Measurements from ENCODE around the gene RECQL5.
"Not testable (repeated sequence)": the region's sequence is repeated elsewhere in the genome, so short reads cannot be mapped to it uniquely, and the experiment has no call there.

RECQL5 gene

DNA sequence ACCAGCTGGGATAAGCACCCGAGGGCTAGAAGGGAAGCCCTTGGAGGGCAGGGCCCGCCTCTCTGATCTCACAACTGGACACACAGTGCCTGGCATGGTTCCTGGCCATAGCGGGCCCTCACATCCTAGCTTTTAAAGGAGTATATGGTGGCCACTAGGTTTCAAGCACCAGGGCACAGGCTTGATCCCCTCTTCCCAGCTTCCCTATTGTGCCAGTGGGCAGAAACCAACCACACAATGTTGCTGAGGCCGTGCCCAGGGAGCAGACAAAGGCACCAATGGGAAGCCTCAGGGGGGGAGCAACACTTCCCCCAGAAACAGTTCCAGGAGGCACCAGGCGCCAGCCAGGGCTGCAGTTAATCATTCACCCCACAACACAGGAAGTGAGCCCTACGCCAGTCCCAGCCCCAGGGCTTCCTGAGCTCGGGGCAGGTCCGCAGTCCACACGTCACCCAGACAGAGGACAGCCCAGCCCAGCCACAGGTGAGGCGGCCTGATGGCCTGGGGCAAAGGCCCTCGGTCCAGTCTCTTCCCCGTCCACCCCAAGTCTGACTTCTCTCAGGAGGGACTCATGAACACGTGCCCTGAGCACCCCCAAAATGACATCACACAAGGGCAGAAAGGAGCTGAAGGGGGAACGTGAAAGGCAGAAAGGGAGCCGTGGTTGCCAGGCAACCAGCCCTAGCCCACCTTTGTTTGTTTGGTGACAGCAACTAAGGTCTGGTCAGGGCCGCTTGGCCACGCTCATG, 20.9 kb downstream of the RECQL5 start:
- FAIRE-seq: no peak

DNA sequence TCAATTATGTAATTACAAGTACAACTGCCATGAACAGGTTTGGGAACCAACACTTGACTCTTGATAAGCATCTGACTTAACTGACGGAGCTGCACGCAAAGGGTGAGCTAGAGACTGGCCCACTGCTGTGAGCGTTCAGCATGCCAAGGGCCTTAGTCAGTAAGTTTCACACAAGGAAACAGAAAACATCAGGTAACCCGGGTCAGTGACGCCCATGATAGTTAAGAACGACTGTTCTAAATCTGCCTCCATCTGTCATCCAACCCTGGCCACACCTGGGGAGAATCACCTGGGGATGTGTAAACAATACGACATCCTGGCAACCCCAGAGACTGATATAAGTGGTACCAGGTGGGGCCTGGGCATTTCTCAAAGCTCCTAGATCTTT, 21.5 kb downstream of the RECQL5 start:
- FAIRE-seq: no peak

DNA sequence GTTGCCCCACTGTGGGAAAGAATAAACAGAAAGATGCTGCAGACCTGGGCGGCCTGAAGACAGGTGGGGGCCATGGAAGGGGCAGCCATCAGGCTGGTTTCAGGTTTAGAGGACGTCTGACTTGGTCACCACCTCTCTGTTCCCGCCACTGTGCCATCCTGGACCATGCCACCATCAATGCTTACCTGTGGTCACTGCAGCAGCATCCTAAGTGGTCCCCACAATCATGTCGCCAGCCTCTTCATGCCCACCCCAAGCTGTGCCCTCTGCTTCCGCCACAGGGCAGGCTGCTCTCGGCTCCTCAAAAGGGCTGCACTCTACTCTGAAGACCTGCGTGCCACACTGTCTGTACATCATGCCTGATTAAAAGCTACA, 23.3 kb downstream of the RECQL5 start:
- FAIRE-seq: no peak

DNA sequence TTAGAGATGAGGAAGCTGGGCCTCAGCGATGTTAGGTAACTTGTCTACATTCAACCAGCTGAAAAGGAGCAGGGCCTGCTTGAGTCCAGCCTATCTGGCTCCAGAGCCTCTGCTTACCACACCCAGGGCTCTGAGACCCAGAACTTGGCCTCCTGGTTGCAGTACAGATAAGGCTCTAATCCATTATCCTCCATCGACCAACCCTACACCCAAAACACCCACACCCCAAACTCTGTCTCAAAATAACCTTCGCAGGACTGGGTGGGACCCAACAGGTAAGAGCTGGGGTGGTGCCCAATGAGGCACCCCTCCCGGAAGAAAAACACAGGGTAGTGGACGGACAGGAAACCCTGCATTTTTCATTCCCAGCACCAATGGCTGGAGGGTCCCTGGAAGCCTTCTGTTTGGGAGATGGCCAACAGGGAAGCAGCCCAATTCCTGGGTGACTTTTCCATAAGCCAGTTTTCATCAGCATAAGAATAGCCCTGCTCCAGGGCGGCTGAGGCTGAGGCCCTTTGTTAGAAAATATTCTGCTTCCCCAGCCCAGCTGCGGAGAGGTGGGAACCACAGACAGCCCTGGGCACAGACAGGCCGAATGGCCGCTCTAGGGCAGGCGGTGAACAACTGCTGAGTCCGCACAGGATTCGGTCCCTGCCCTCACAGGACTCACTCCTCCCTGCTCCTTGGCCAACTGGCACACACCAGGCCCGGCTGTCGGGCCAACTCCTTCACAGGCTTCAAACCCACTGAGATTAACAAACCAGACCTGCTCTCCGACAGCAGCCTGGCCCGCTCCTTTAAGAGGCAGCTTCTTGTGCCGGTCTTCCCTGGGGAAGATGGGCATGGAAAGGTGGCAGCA, 23.9 kb downstream of the RECQL5 start:
- FAIRE-seq: no peak

DNA sequence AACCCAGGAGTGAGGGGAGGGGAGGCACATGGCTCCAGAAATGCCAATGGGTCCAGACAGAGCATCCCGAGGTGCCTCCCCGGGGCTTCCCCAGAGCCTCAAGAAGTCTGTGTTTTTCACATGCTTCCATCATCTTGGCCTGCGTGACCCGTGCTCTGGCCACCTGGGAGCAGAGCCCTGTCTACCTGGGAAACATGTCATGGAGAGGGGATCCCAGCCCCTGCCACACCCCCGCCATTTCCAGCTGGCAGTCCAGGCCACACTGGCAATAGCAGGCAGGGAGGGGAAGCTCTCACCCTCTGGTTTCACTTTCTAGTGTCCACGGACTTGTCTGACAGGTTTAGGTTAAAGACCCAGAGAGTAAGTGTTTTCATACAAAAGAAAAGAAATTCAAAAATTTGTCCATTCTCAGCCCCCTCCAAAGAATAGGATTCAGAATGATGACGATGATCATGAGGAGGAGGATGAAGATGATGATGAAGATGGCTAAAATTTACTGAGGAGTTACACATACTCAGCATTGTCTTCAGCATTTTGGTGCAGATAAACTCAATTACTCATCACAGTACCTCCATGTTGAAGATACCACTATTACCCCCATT, 24.7 kb downstream of the RECQL5 start:
- no peak for FAIRE-seq

DNA sequence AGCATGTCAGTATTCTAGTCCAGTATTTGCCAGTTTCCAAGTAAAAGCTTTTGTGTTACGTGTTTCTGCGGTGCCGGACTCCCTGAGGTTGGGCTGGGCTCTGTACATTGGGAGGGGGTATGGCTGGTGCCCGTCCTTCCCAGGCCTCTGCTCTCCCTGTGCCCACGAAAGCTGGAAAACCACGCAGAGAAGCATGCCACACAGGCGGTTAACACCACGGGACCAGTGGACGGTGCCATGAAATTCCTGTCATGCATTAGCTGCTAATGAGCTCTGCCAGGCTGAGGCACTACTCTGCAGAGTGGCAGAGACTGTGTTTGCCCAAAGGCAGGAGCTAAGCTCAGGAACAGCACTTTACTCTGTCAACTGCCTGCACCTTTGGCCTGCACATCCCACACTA, 25.6 kb downstream of the RECQL5 start:
- no peak for FAIRE-seq

DNA sequence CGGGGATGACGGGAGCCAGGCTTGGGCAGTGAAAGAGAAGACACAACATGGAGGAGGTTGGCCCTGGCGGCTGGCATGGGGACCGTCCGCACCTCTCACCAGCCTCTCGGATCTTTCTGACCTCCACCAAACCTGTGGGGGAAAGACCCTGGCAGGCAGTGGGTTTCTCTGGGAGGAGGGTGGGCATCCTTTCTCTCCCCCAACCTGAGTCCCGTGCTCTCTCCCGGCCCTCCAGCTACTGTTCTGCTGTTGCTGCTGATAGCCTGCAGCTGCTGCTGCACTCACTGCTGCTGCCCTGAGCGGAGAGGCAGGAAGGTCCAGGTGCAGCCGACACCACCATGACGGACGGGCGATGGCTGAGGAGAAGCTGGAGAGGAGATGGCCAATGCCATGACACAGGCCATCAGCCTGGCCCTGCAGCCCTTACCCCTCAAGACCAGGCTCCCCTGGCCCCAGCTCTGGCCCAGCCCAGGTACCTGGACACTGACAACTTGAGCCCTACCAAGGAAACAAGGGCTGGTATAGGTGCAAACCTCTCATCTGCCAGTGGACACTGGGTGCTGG, 26.3 kb downstream of the RECQL5 start:
- FAIRE-seq: no peak

DNA sequence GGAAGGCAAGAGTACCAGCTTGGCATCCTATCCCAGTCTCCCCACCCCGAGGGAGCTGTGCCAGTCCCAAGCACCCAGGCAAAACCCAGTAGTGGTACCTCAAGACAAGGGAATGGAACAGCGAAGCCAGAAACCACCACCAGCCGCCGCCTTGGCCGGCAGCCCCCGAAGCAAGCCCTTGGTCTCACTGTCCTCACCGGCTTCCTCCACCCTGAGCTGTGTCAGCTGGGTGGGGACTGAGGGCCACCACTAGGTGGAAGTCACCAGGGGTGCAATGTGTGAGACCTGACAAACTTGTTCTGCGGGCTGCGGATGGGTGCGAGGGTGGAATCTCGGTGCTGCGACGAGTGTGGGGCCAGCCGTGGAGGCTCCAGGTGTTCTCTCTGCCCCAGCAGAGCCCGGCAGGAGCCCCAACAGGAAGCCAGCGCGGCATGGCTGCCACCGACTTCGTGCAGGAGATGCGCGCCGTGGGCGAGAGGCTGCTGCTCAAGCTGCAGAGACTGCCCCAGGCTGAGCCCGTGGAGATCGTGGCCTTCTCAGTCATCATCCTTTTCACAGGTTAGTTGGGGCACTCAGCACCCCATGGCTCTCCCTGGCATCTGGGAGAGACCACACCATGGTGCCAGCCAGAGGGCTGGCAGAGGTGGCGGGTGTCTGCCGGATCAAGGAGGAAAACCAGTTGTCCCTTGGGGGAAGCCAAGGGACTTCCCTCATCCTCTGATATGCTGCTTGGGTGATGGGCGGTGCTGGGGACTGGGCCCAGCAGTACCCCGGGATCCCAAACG, 27.0 kb downstream of the RECQL5 start:
- no peak for FAIRE-seq

DNA sequence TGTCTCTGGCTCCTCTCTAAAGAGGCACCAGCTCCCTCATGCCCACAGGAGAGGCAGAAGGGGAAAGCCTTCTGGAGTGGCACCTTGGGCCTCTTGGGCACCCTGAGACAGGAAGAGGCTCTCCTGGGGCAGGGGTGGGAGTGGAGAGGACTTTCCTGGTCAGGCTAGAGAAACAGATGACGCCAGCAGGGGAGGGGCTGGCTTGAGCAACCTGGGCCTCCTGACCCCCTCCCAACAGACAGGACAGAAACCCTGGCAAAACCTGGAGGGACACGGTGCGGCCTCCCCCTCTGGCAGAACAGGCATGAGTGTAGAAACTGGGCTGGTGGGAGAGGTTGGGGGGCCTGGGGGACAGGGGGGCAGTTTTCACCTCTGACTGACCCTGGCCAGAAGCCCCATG, 27.6 kb downstream of the RECQL5 start:
- no peak for FAIRE-seq

DNA sequence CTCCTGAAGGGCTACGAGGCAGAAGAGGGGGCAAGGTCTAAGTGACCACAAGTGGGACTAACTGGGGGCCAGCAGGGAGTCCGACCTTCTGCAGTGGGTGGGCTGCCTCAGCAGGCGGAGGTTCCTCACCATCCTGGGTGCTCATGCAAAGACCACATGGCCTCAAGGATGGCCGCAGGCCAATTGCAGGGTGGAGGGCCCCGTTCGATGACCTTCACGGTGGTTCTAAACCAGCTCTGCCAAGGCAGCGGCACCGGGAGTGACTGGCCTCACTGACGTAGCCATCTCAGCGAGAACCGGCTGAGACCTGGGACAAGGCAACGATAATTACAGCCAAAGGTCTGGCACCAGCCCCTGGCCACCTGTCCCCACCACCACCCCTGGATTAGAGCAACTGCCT, 28.1 kb downstream of the RECQL5 start:
- no peak for FAIRE-seq

DNA sequence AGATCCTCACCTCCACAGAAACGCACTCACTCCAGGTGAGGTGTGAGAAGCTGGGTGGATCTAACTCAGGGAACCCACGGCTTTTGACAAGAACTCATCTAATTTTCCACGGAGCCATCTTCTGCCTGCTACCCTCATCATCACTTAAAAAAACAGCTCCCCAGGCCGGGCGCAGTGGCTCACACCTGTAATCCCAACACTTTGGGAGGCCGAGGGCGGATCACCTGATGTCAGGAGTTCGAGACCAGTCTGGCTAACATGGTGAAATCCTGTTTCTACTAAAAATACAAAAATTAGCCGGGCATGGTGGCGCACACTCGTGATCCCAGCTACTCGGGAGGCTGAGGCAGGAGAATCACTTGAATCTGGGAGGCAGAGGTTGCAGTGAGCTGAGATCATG, 28.9 kb downstream of the RECQL5 start:
- not testable (repeated sequence) for FAIRE-seq

DNA sequence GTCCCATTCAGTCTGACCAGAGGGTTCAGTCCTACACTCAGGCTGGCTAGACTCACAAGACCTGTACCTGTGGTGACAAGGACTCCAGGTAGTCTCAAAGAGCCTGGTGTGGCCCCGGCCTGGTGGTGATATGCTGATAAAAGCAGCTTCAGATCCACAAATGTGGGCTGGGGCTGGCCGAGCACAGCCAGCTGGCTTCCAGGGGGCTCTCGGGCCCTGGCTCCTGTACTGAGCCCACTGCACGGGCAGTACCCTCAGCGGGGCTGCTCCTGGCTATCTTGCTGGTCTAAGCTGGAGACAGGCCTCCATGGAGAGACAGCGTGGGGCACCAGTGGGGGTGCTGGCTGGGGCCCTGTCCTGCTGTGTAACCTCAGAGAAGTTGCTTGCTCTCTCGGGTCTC, 29.4 kb downstream of the RECQL5 start:
- no peak for FAIRE-seq

DNA sequence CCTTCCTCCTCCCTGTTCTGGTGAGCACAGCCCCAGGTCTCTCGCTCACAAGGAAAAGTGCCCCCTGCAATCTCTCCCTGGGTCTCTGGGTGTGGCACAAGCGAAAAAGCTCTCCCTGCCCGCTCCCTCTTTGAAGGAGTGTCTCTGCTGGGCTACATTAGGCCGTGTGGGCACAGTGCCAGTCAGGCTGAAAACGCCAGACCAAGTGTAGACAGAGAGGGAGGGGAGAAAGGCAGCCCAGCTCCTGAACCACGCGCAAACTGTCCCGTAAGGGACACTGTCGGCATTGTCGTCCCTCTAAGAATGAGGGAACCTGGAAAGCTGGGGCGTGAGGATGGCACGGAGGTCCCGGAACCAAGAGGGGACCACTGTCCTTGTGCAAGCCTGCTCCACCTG, 29.8 kb downstream of the RECQL5 start:
- no peak for FAIRE-seq

DNA sequence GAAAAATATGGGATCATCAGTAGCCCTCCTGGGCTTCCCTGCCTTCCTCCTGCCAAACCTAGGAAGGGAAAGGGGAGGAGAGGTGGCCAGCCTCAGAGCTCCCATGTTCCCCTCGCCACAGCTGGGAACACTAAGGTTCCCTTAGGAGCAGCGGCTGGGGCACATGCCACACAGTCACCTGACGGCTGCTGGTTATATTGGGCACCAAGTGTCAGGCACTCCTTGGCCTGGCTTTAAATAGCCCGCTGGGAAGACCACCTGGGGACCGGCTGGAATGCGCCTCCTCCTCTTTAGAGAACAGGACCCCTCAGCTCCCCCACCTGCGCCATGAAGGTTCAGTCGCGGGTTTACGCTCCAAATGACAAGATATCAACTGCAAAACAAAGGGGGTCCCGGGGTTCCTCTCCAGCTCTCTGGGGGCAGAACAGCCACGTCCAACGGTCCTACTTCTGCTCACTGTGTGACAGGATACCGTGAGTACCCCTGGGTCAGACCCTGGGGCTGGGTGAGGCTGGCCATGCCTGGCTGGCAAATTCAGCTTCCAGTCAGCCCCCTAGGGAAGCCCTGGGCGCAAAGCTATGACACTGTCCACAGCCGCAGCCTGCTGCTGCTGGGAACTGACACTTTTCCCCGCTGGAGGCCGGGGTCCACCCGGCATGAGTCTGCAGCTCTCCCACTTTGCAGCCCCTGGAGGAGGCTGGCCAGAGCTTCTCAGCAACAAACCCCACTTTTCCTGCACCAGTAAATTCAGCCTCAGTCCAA, 30.4 kb downstream of the RECQL5 start:
- FAIRE-seq: no peak

DNA sequence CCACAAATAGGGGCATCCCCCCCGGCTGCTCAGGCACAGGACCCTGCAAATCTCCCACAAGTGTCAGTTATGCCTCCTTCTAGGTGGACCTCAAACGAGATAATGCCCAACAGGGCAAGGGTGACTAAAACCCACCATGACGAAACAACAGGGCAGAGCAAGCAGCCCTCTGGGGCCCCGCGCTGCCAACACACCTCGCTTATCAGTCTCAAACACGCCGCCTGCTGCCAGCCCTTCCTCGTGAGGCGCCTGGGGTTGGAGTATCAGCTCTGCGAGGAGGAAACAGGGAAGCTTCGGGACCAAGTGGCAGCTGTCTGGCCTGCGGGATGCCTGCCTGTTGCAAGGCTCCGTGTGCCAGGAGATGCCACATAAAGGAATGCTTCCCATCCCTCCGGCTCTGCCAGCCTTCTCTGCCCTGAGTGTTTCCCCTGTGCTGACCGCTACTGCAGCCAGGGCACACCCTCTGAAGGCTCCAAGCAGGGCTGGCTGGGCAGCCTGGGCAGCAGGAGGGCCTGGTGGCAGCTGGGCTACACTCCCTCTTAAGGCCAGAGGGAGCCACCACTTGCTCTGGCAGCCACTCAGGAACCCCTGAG, 31.2 kb downstream of the RECQL5 start:
- no peak for FAIRE-seq

DNA sequence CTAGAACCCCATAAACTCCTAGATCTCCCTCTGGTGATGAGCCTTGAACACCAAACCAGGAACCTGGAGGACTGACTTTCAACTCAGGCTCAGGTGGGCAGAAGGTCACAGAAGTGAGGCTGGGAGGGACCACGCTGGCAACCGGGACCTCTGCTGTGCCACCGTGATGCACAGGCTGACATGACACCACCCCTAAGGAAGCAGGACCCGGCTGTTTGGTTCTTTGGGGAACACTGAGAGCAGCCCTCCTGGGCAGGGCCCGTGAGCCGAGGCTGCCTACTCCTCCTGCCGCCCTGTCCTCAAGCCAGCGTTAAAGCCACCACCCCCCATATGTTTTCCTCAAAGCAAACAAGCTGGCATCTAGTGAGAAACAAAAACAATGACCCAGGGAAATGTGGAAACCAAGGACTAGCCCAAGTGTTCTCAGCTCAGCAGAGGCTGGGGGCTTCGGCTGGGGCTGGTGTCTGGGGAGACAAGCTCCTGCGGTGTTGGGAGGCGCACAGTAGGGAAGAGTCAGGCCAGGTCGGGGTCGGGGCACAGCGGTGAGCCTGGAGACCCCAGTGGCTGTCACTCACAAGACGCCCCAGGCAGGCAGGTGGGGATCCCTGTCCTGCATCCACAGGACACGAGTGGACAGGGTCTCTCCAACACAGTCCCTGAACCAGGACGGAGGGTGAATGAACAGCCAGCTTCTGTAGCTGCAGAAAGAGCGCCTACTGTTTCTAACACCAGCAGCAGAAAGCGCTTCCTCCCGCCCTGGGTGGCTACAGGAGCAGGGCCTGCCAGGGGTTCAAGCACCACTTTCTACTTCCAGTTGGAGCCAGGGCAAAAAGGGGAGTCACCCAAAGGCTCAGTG, 32.0 kb downstream of the RECQL5 start:
- FAIRE-seq: no peak

DNA sequence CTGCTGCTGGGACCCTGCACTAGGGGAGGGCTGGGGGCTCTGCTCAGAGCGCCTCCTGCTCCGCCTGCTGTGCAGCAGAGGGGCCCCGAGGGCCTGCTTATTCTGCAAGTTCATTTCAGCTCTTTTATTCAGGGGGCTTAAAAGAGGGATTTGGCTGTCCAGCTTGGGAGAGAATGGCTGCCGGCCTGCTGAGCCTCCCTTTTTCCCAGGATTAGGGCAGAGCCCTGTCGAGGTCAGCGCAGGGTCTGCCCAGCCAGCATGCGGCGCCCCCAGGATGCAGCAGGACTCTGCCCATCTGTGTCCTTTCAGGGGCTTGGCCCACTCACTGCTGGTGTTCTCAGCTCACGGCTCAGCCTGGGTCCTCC, 32.6 kb downstream of the RECQL5 start:
- FAIRE-seq: no peak

DNA sequence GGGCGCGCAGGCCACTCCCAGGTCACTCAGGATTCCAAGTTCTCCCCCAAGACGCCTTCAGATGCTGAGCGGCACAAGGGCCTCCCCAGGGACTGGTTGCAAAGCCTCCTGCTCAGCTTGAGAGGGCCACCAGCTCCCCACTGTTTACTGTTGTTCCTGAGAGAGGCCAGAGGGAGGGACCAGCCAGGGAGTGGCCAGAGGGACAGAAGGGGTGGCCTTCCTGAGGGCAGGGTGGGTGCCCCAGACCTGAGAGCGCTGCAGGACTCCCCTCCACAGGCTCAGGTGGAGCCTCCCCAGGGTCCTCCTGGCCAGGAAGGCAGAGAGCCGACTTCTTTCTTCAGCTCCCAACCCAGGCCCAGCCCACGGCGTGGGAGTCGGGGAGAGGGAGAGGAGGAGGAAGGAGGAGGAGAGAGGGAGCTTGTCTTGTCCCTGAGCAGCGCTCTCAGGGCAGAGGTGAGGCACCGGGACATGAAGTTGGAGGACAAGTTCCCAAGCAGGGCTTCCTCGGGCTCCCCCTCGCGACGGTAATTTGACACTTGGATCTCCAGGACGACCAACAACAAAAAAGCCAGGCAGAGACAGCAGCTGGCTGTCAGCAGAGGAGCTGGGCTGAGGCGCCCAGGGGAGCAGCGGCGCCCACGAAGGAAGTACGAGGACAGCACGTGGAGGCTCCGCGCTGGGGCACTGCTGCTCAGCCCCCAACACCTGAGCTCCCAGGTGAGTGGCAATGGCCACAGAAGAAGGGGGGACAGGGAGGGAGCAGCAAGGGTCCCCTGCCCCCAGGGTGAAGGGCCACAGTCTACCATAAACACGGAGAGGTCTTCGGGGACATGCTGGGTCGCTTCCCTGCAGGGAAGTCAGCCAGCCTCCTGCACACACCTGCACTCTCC, 33.2 kb downstream of the RECQL5 start:
- no peak for FAIRE-seq

DNA sequence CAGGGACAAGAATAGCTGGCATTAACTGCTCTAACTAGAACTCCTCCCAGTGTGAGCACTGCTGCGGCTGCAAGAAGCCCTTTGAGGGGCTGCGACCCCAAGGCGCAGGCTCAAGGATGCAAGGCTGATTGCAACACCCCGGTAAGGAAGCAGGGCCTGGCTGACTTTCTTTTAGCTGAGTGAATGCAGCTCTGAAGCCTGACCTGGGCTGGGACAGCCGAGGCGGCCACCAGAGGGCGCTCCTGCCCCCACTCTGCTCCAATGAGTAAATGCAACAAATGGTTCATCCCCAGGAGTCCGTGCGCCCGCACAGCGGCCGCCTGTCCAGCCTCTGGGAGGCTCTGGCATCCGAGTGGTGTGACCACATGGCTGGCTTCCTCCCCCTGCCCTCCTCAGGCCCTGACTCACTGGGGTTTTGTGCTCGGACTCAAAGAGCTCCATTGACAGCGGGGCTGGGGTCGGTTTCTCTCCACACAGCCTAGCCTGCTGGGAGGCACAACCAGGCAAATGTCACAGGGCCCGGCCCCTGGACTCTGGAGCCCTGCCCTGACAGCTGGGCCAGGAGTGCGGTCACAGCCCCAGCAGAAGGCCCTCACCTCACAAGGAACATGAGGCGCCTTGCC, 34.0 kb downstream of the RECQL5 start, which contains the start of gene SMIM5:
Gene SMIM5 (plus strand): TSS at position 572 of the 623 bp plus-strand sequence. CDS start 6,768 bp downstream, outside the sequence.
- no peak for FAIRE-seq
